Upper lobe of left lung (tissue), 4 donors: ENCODE measurements around the gene CDIPT.

Experiments
- POLR2AphosphoS5 ChIP-seq, 2 donors: sonication (generic); formaldehyde crosslinking; IDR thresholded peaks; one replicate each; pipeline ENCODE4 v1.5.1; 2017; ENCODE audit warnings: antibody characterized with exemption in 2 of 2
- TF ChIP-seq, protein P1 (sequence below), 6 experiments: fragments of 450-650 bp in 4 of 6; fragments of 200-600 bp in 2 of 6; sonication (generic) in 2 of 6; IDR thresholded peaks; one replicate each; pipeline ENCODE4 v1.5.1; 2016 to 2019; ENCODE audit warnings: antibody characterized with exemption in 6 of 6

DNA sequence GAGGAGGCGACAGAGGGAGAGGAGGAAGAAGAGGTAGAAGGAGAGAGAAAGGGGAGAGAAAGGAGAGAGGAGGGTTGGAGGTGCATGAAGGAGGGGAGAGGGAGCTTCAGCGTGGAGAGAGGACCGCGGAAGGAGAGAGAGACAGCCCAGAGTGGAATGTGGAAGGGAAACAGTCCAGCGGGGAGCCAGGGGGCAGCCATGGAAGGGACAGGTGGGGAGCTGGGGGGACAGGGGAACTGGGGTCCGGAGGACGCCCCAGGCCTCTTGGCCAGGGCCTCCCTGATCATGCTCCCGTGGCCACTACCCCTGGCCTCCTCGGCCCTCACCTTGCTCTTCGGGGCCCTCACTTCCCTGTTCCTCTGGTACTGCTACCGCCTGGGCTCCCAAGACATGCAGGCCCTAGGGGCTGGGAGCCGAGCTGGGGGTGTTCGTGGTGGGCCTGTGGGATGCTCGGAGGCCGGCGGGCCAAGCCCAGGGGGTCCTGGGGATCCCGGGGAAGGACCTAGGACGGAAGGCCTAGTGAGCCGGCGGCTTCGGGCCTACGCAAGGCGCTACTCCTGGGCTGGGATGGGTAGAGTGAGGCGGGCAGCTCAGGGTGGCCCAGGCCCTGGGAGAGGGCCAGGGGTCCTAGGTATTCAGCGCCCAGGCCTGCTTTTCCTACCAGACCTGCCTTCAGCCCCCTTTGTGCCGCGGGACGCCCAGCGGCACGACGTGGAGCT lies 38.0 kb upstream of the CDIPT start:
- TF ChIP-seq, protein P1, sequence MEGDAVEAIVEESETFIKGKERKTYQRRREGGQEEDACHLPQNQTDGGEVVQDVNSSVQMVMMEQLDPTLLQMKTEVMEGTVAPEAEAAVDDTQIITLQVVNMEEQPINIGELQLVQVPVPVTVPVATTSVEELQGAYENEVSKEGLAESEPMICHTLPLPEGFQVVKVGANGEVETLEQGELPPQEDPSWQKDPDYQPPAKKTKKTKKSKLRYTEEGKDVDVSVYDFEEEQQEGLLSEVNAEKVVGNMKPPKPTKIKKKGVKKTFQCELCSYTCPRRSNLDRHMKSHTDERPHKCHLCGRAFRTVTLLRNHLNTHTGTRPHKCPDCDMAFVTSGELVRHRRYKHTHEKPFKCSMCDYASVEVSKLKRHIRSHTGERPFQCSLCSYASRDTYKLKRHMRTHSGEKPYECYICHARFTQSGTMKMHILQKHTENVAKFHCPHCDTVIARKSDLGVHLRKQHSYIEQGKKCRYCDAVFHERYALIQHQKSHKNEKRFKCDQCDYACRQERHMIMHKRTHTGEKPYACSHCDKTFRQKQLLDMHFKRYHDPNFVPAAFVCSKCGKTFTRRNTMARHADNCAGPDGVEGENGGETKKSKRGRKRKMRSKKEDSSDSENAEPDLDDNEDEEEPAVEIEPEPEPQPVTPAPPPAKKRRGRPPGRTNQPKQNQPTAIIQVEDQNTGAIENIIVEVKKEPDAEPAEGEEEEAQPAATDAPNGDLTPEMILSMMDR (IDR thresholded peaks at IDR 0.05), result no peak
- TF ChIP-seq POLR2AphosphoS5 (IDR thresholded peaks at IDR 0.05), result no peak
